H54 (cell line): ENCODE data around the gene PIGP.

Experiments used
- DNase-seq: peaks from one replicate; pipeline ENCODE4 v3.0.0; 2011; ENCODE audit warnings: low spot score, mixed read lengths; ENCODE audit not compliant: insufficient read length
- FAIRE-seq: peaks from 3 replicates; lab custom pipeline; 2011; peaks lifted over from hg19 to GRCh38; lab: Jason Lieb, UNC
- POLR2A ChIP-seq: IDR thresholded peaks from 2 replicates; pipeline ENCODE4 v1.6.1; 2011; ENCODE audit warnings: low read depth, mild to moderate bottlenecking, low read length

PIGP gene

GRCh38 chr21:37017951-37018679 is 54.8 kb downstream of the PIGP start:
- no peak for TF ChIP-seq POLR2A
- no peak for DNase-seq
- no peak for FAIRE-seq
